ENCODE results near the gene PAMR1.
A peak's percentile ranks its signal among the peaks of the same experiment; 100 is the strongest.

Gene PAMR1

GRCh38 chr11:35464308-35464707 lies 61.1 kb downstream of the PAMR1 start:
- peak; percentile 9 for TF ChIP-seq CTCF (IDR thresholded peaks at IDR 0.05; ENCODE audit: low read length, missing control alignments)
- no peak overlapping the region for H3K4me3 ChIP-seq (replicated peaks; ENCODE audit: low read depth, low read length)
- DNase-seq (ENCODE audit: low read depth), result no peak

- DNase-seq (ENCODE audit: low read depth), result no peak
- no peak overlapping the region for H3K4me3 ChIP-seq (replicated peaks; ENCODE audit: low read depth, low read length)
- TF ChIP-seq CTCF (IDR thresholded peaks at IDR 0.05; ENCODE audit: low read length, missing control alignments), result no peak
Observed at GRCh38 chr11:35463331-35463751, 62.1 kb downstream of the PAMR1 start.

GRCh38 chr11:35461917-35462538 lies 63.4 kb downstream of the PAMR1 start:
- no peak overlapping the region for H3K4me3 ChIP-seq (replicated peaks; ENCODE audit: low read depth, low read length)
- DNase-seq (ENCODE audit: low read depth), result no peak
- no peak for TF ChIP-seq CTCF (IDR thresholded peaks at IDR 0.05; ENCODE audit: low read length, missing control alignments)

- no peak overlapping the region for H3K4me3 ChIP-seq (replicated peaks; ENCODE audit: low read depth, low read length)
- no peak for TF ChIP-seq CTCF (IDR thresholded peaks at IDR 0.05; ENCODE audit: low read length, missing control alignments)
- no peak for DNase-seq (ENCODE audit: low read depth)
Observed at GRCh38 chr11:35459489-35459888, 65.9 kb downstream of the PAMR1 start.

- no peak for TF ChIP-seq CTCF (IDR thresholded peaks at IDR 0.05; ENCODE audit: low read length, missing control alignments)
- no peak overlapping the region for H3K4me3 ChIP-seq (replicated peaks; ENCODE audit: low read depth, low read length)
- no peak for DNase-seq (ENCODE audit: low read depth)
Observed at GRCh38 chr11:35458846-35459245, 66.6 kb downstream of the PAMR1 start.

GRCh38 chr11:35454362-35454761 lies 71.1 kb downstream of the PAMR1 start:
- no peak for TF ChIP-seq CTCF (IDR thresholded peaks at IDR 0.05; ENCODE audit: low read length, missing control alignments)
- no peak overlapping the region for H3K4me3 ChIP-seq (replicated peaks; ENCODE audit: low read depth, low read length)
- DNase-seq (ENCODE audit: low read depth), result no peak

- no peak overlapping the region for H3K4me3 ChIP-seq (replicated peaks; ENCODE audit: low read depth, low read length)
Observed at GRCh38 chr11:35436581-35437250, 88.7 kb downstream of the PAMR1 start.

More at GRCh38 chr11:35436581-35437250, 88.7 kb downstream of the PAMR1 start:
- DNase-seq (ENCODE audit: low read depth), result no peak
- no peak for TF ChIP-seq CTCF (IDR thresholded peaks at IDR 0.05; ENCODE audit: low read length, missing control alignments)

All from fibroblast of pulmonary artery (primary cell).